ENCODE data around the gene RFNG.
A peak's percentile ranks its signal among the peaks of the same experiment; 100 is the strongest.
"Not testable (repeated sequence)": the region's sequence is repeated elsewhere in the genome, so short reads cannot be mapped to it uniquely, and the experiment has no call there.

The RFNG gene

GRCh38 chr17:82039695-82040299 lies 11.8 kb downstream of the RFNG start:
- TF ChIP-seq CTCF (IDR thresholded peaks at IDR 0.05; ENCODE audit: low read depth, low read length) = no peak
- H3K4me3 ChIP-seq (ENCODE audit: low read depth, low read length) = no peak overlapping the region

GRCh38 chr17:82038796-82039409 lies 12.7 kb downstream of the RFNG start:
- not testable (repeated sequence) for H3K4me3 ChIP-seq (ENCODE audit: low read depth, low read length)

- H3K4me3 ChIP-seq (ENCODE audit: low read depth, low read length) = peak overlapping the region; percentile 70
- no peak for TF ChIP-seq CTCF (IDR thresholded peaks at IDR 0.05; ENCODE audit: low read depth, low read length)
Observed at GRCh38 chr17:82037889-82038195, 13.8 kb downstream of the RFNG start.

- peak within 1 kb of the TSS; percentile 70 for H3K4me3 ChIP-seq (ENCODE audit: low read depth, low read length)
- peak; percentile 62 for TF ChIP-seq CTCF (IDR thresholded peaks at IDR 0.05; ENCODE audit: low read depth, low read length)
Observed at GRCh38 chr17:82037092-82037888, 14.3 kb downstream of the RFNG start, which contains the start of gene DCXR. Gene DCXR, minus strand, starts transcription at chr17:82037697. Its CDS starts 15 bp downstream, at chr17:82037682.

GRCh38 chr17:82036634-82037091 lies 14.9 kb downstream of the RFNG start:
- H3K4me3 ChIP-seq (ENCODE audit: low read depth, low read length) = peak overlapping the region; percentile 70
- TF ChIP-seq CTCF (IDR thresholded peaks at IDR 0.05; ENCODE audit: low read depth, low read length) = no peak

- H3K4me3 ChIP-seq (ENCODE audit: low read depth, low read length) = peak overlapping the region; percentile 70; the same call in 1 of the 2 replicates
- no peak for TF ChIP-seq CTCF (IDR thresholded peaks at IDR 0.05; ENCODE audit: low read depth, low read length)
Observed at GRCh38 chr17:82035956-82036633, 15.5 kb downstream of the RFNG start.

- H3K4me3 ChIP-seq (ENCODE audit: low read depth, low read length) = no peak overlapping the region
Observed at GRCh38 chr17:82035488-82035887, 16.1 kb downstream of the RFNG start.

More at GRCh38 chr17:82035488-82035887, 16.1 kb downstream of the RFNG start:
- no peak for TF ChIP-seq CTCF (IDR thresholded peaks at IDR 0.05; ENCODE audit: low read depth, low read length)
